GM12875 (cell line): Measurements from ENCODE around the gene MTCH1.

Experiments used
- H3K4me3 ChIP-seq: one replicate; pipeline ENCODE4 v1.5.1; 2011; ENCODE audit warnings: low read depth, low read length, control low read depth
- TF ChIP-seq, protein P1 (sequence below): IDR thresholded peaks from 2 replicates; pipeline ENCODE4 v1.5.1; 2011; ENCODE audit warnings: low read depth, mild to moderate bottlenecking, control low read depth, inconsistent platforms, low read length, moderate library complexity, borderline replicate concordance; ENCODE audit not compliant: insufficient read depth

Gene MTCH1

GRCh38 chr6:36958775-36959554 is 27.0 kb downstream of the MTCH1 start:
- TF ChIP-seq, protein P1, sequence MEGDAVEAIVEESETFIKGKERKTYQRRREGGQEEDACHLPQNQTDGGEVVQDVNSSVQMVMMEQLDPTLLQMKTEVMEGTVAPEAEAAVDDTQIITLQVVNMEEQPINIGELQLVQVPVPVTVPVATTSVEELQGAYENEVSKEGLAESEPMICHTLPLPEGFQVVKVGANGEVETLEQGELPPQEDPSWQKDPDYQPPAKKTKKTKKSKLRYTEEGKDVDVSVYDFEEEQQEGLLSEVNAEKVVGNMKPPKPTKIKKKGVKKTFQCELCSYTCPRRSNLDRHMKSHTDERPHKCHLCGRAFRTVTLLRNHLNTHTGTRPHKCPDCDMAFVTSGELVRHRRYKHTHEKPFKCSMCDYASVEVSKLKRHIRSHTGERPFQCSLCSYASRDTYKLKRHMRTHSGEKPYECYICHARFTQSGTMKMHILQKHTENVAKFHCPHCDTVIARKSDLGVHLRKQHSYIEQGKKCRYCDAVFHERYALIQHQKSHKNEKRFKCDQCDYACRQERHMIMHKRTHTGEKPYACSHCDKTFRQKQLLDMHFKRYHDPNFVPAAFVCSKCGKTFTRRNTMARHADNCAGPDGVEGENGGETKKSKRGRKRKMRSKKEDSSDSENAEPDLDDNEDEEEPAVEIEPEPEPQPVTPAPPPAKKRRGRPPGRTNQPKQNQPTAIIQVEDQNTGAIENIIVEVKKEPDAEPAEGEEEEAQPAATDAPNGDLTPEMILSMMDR: no peak
- no peak overlapping the region for H3K4me3 ChIP-seq

GRCh38 chr6:36957773-36958271 is 28.2 kb downstream of the MTCH1 start:
- no peak overlapping the region for H3K4me3 ChIP-seq
- TF ChIP-seq, protein P1: no peak

DNA sequence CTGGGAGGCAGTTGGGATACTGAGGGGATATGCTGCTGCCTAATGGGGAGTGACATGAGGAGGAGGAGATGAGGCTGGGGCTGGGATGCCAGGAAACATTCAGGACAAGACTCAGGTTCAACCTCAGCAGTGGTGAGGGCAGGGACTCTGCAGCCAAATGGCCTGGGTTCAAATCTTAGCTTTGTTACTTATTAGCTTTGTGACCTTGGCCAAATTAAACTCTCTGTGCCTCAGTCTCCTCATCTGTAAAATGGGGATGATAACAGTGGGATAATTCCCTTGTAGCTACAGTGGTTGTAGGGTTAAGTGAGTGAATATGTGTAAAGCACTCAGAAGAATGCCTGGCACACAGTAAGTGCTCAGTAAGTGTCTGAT is 29.6 kb downstream of the MTCH1 start:
- TF ChIP-seq, protein P1: no peak
- no peak overlapping the region for H3K4me3 ChIP-seq

DNA sequence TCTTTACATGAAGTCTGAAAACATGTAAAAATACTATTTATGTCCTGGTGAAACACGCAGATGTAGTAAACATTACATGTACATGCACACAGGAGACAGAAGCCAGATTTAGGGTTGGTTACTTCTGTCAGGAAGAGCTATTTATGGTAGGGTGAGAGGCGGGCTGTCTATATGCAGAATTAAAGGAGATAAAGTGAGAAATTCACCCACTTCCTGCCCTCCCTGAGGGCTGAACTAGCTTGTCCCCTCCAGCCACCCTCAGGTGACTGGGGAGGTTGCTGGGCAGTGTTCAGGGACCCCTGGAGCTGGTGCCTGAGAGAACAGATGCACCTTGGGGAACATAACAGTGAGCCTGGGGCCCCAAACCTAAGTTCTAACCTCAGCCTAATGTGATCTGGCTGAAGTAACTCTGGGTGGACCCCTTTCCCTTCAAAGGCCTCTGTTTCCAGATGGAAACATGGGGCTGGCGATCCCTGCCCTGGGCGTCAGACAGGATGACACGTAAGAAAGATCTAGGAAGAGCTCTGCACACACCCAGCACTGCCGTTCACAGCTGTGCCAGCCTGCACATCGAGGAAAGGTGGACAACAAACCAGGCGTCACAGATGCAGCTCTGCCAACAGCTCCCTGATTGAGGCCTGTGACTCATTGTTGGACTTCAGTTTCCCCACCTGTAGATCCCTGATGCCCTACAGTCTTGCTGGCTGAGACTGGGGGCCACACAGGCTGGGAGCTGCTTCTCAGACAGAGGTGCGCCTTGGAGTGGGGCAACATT is 30.1 kb downstream of the MTCH1 start:
- no peak overlapping the region for H3K4me3 ChIP-seq
- TF ChIP-seq, protein P1: no peak

DNA sequence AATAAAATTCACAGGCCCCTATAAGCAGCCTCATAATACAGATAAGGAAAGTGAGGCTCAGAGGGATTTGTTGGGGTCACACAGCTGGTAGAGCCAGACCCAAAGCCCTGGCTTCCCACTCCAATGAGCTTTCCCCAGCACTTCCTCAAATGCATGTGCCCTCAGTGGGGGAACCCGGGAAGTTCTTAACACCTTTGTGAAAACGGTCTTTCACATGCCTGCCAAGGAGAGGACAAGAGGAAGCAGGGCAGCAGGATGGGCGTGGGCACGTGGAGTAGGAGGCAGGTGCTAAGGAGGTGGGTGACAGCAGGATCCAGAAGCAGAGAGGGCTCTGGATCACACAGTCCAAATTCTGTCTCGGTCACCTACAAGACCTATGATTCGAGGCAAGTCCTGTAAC is 30.9 kb downstream of the MTCH1 start:
- TF ChIP-seq, protein P1: no peak
- no peak overlapping the region for H3K4me3 ChIP-seq

GRCh38 chr6:36954262-36954931 is 31.6 kb downstream of the MTCH1 start, which contains the start of gene PI16:
TSS of gene PI16 (plus strand) at chr6:36954738. CDS start at chr6:36954761, 23 bp downstream.
- no peak within 1 kb of the TSS for H3K4me3 ChIP-seq
- TF ChIP-seq, protein P1: no peak
